Lung (tissue), 12 donors: ENCODE data around the gene FILIP1L. TPM values are rescaled to one million over a fixed set of nuclear protein-coding genes. Genes with fewer than 3 reads are reported as not detected.

Experiments
- ATAC-seq: fragments of 200-7000 bp; cut with Tn5 transposase; one replicate; pipeline ENCODE4 v1.9.1; 2020; ENCODE audit warnings: moderate number of reproducible peaks; ENCODE audit not compliant: insufficient read depth, low FRiP score
- DNase-seq, 3 donors: peaks; one replicate each; pipeline ENCODE4 v3.0.0-alpha.2; 2013 to 2017
- H3K27ac ChIP-seq, 2 donors: one replicate each; pipeline ENCODE4 v1.5.1; 2013; ENCODE audit warnings: mild to moderate bottlenecking in 2 of 2, moderate library complexity in 2 of 2, control low read depth in 1 of 2, inconsistent platforms in 1 of 2, low read depth in 1 of 2, low read length in 1 of 2
- H3K27me3 ChIP-seq, 3 donors: one replicate each; pipeline ENCODE4 v1.5.1; 2013; ENCODE audit warnings: low read length in 2 of 3; ENCODE audit not compliant: control insufficient read depth in 3 of 3, insufficient read depth in 3 of 3
- H3K36me3 ChIP-seq, 4 donors: one replicate each; pipeline ENCODE4 v1.5.1; 2013; ENCODE audit warnings: low read length in 4 of 4, mild to moderate bottlenecking in 1 of 4, moderate library complexity in 1 of 4; ENCODE audit not compliant: control insufficient read depth in 4 of 4, insufficient read depth in 4 of 4
- H3K4me1 ChIP-seq, 5 donors: one replicate each; pipeline ENCODE4 v1.5.1; 2013; ENCODE audit warnings: low read length in 5 of 5, mild to moderate bottlenecking in 2 of 5, moderate library complexity in 1 of 5; ENCODE audit not compliant: control insufficient read depth in 5 of 5, insufficient read depth in 5 of 5
- H3K4me3 ChIP-seq: one replicate; pipeline ENCODE4 v1.5.1; 2013; ENCODE audit warnings: mild to moderate bottlenecking, control low read depth, moderate library complexity
- H3K9ac ChIP-seq, 2 donors: one replicate each; pipeline ENCODE4 v1.5.1; 2013; ENCODE audit warnings: low read length in 2 of 2, control low read depth in 1 of 2; ENCODE audit not compliant: insufficient read depth in 1 of 2
- H3K9me3 ChIP-seq, 4 donors: one replicate each; pipeline ENCODE4 v1.5.1; 2013; ENCODE audit warnings: low read length in 3 of 4, mild to moderate bottlenecking in 1 of 4, moderate library complexity in 1 of 4; ENCODE audit not compliant: control insufficient read depth in 4 of 4, insufficient read depth in 3 of 4
- WGBS, 2 donors: extraction: QIAGEN DNeasy Blood & Tissue Kit; methylation state at CpG; one replicate each; pipeline ENCODE4 v1.1.7; 2013; 5-methylcytosine and 5-hydroxymethylcytosine counted together
- polyA plus RNA-seq, 2 donors: library from polyadenylated mRNA; stranded (reverse); fragments of 200-250 nt; gene quantifications; one replicate each; pipeline ENCODE4 v1.2.1, GENCODE V29; 2013
- total RNA-seq, 2 donors: library from RNA; depleted of rRNA in 1 of 2; stranded (reverse); fragments of >200 nt in 1 of 2; gene quantifications; one replicate each; pipeline ENCODE4 v1.2.1, GENCODE V29; 2014 to 2021
- TF ChIP-seq, protein P1 (sequence below): IDR thresholded peaks from 2 replicates; pipeline ENCODE4 v1.5.1; 2012; ENCODE audit warnings: mild to moderate bottlenecking; ENCODE audit errors: control extremely low read depth, extremely low read depth
- donor health status: control.
- donor health status: control.
- donor health status: Bipolar disorder and iron deficiency.
- donor health status: healthy.
- donor health status: DM: yes; HTN: yes; CAD: no.

Gene FILIP1L
- total and polyA plus RNA-seq, 4 donors: 8.3 to 27.8 (median 22.5) TPM

DNA sequence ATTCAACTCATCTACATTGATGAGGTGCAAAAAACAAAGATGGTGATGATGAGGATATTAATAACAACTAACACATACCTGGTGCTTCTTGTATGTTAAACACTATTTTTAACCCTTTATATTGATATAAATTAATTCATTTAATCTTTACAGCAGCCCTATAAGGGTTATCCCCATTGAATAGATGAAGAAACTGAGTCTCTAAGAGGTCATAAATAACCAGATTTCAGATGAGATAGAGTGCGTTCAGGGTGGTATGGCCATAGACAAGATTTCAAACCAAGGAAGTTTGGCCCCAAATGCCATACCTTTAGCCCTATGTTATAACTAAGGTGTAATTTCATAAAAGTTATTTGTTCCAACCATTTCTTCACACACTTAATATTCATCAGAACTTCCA is 214.1 kb downstream of the FILIP1L start:
- no peaks in the 10 kb centered on the region for H3K36me3 ChIP-seq
- H3K9ac ChIP-seq: no peak overlapping the region
- DNase-seq (no peak), ATAC-seq (no peak)
- H3K9me3 ChIP-seq: no peaks in the 10 kb centered on the region
- whole genome bisulfite sequencing, 2 donors: 95 to 96% methylated on average over 1 of the region's 1 CpG
- TF ChIP-seq, protein P1, sequence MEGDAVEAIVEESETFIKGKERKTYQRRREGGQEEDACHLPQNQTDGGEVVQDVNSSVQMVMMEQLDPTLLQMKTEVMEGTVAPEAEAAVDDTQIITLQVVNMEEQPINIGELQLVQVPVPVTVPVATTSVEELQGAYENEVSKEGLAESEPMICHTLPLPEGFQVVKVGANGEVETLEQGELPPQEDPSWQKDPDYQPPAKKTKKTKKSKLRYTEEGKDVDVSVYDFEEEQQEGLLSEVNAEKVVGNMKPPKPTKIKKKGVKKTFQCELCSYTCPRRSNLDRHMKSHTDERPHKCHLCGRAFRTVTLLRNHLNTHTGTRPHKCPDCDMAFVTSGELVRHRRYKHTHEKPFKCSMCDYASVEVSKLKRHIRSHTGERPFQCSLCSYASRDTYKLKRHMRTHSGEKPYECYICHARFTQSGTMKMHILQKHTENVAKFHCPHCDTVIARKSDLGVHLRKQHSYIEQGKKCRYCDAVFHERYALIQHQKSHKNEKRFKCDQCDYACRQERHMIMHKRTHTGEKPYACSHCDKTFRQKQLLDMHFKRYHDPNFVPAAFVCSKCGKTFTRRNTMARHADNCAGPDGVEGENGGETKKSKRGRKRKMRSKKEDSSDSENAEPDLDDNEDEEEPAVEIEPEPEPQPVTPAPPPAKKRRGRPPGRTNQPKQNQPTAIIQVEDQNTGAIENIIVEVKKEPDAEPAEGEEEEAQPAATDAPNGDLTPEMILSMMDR: no peak
- no peak overlapping the region for H3K27ac ChIP-seq
- H3K4me1 ChIP-seq: peaks cover 0 to 25% (median 8%) of the 10 kb centered on the region in 5 donors
- no peak overlapping the region for H3K4me3 ChIP-seq
- H3K27me3 ChIP-seq: no peaks in the 10 kb centered on the region

DNA sequence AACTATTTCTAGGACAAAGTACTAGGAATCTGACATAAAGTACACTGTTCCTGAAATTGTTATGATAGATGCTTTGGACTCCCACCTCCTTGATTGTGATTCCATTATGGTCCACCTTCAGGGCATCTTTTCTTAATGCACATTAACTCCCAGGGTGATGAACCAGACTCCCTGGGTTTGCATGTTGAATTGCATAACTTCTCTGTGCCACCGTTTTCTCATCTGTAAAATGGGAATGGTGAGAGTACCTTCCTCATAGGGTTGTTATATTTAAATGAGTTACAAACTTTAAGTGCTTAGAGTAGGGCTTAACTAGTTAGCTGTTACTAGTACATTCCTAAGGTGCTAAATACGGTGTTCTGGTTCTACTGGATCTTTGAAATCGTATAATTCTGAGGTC is 214.7 kb downstream of the FILIP1L start:
- whole genome bisulfite sequencing, 2 donors: 93% methylated on average over 3 of the region's 3 CpGs
- H3K9ac ChIP-seq: no peak overlapping the region
- no peaks in the 10 kb centered on the region for H3K36me3 ChIP-seq
- H3K4me3 ChIP-seq: no peak overlapping the region
- H3K27ac ChIP-seq: no peak overlapping the region
- no peak for ATAC-seq
- TF ChIP-seq, protein P1: no peak
- no peaks in the 10 kb centered on the region for H3K27me3 ChIP-seq
- peaks cover 0 to 25% (median 8%) of the 10 kb centered on the region in 5 donors for H3K4me1 ChIP-seq
- DNase-seq: no peak
- H3K9me3 ChIP-seq: no peaks in the 10 kb centered on the region

DNA sequence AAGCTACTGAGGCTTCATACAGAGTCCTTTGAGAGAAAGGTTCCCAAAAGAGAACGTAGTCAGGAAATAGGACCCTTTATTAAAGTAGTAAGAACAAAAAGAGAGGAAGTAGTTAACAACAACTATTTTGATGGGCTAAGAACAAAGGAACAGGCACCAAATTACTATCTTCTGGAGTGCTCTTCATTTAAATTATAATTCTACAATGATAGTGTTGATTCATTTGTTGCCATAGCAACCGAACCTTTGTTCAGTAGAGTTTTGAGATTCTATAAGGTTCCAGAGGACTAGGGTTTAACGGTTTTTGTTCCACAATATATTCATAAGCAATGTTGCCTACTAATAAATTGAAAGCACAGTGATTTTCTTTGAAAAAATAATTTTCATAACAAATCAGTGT is 217.8 kb downstream of the FILIP1L start:
- no peak overlapping the region for H3K9ac ChIP-seq
- WGBS, 2 donors: 63 to 68% methylated on average over 3 of the region's 3 CpGs
- no peak overlapping the region for H3K27ac ChIP-seq
- H3K27me3 ChIP-seq: no peaks in the 10 kb centered on the region
- H3K4me3 ChIP-seq: no peak overlapping the region
- DNase-seq (no peak), ATAC-seq (no peak)
- H3K4me1 ChIP-seq: peaks cover 0 to 16% (median 5%) of the 10 kb centered on the region in 5 donors
- H3K36me3 ChIP-seq: no peaks in the 10 kb centered on the region
- no peaks in the 10 kb centered on the region for H3K9me3 ChIP-seq
- TF ChIP-seq, protein P1: no peak

DNA sequence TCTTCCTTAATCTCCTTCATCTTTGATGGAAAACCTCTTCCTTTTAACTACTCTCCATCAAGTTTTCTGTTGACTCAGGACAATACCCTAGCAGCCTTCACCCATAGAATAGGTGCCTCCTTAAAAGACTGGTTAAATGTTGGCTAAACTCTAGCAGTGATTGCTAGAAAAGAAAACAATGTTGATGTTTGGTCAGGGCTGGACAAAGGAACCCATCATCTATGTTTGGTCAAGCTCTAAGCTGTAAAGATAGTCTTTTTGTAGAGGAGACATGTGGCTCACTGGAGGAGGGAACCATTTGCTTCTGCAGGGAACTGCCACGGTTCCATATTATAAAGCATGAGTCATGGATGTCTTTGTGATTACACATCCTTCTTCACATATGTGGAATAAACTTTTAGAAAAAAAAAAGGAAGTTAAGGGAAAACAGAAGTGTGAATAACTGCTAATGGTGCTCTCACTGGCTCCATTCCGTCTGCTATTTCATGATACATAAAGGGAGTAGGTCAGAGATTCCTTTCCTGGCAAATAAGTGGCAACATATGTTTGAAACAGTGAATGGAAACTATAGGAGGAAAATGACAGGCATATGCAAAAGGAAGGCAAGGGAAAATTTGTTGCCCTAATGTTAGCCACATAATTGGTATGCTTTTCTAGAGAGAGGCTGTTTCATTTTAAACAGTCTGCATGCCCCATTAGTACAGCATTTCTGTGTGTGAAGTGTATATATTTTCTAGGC is 218.4 kb downstream of the FILIP1L start:
- ATAC-seq (peak; percentile 54), DNase-seq (peak in 1 of 3 donors; percentile 19)
- TF ChIP-seq, protein P1: no peak
- no peak overlapping the region for H3K9ac ChIP-seq
- no peak overlapping the region for H3K27ac ChIP-seq
- H3K27me3 ChIP-seq: no peaks in the 10 kb centered on the region
- H3K36me3 ChIP-seq: no peaks in the 10 kb centered on the region
- H3K4me1 ChIP-seq: peaks cover 0 to 12% (median 0%) of the 10 kb centered on the region in 5 donors
- no peak overlapping the region for H3K4me3 ChIP-seq
- 29 to 50% methylated on average over 2 of the region's 2 CpGs for WGBS, 2 donors
- H3K9me3 ChIP-seq: no peaks in the 10 kb centered on the region
